Keratinocyte (primary cell): ENCODE results near the gene PVR.

Experiments
- CTCF ChIP-seq, 3 experiments: IDR thresholded peaks in 1 of 3; conservative IDR thresholded peaks in 1 of 3; optimal IDR thresholded peaks in 1 of 3; 2 replicates in 2 of 3; 3 replicates in 1 of 3; pipeline versions ENCODE3 to v1.5.1; 2011; ENCODE audit warnings: low read length in 3 of 3, mild to moderate bottlenecking in 3 of 3, moderate library complexity in 2 of 3, control low read depth in 1 of 3, inconsistent platforms in 1 of 3; ENCODE audit not compliant: insufficient read depth in 2 of 3; ENCODE audit errors: extremely low read depth in 1 of 3
- EZH2 ChIP-seq: IDR thresholded peaks from one replicate; pipeline ENCODE4 v1.6.1; 2012; ENCODE audit warnings: inconsistent platforms, mild to moderate bottlenecking, low read length, moderate library complexity

DNA sequence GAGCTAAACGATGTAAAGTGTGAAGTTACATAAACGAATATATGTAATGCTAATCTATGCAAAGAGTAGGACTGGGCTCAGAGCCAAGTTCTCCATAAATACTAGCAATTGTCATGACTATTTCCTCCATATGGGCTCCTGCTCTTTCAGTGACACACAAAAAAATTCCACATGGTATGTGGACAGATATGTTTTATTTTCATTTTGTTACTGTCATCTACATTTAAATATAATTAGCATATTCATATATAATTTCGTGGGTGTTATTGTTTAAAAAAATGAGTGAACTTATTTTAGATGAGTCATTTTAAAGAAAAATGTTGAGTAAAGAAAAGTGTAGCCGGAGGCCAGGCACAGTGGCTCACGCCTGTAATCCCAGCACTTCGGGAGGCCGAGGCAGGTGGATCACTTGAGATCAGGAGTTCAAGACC lies 35.3 kb upstream of the PVR start:
- no peak for TF ChIP-seq CTCF (optimal IDR thresholded peaks at IDR 0.05 in 1 of 3, IDR thresholded peaks at IDR 0.05 in 1 of 3, conservative IDR thresholded peaks at IDR 0.05 in 1 of 3; ENCODE audit: extremely low read depth in 1 of 3, insufficient read depth in 2 of 3, low read length in 3 of 3)
- no peak for TF ChIP-seq EZH2
